HG03175 (cell line): ENCODE results near the gene NIBAN1.
A peak's percentile ranks its signal among the peaks of the same experiment; 100 is the strongest.
"Not testable (repeated sequence)": the region's sequence is repeated elsewhere in the genome, so short reads cannot be mapped to it uniquely, and the experiment has no call there.

ENCODE experiments used
- ATAC-seq: cut with Tn5 transposase; IDR thresholded peaks from one replicate; pipeline ENCODE4 v1.9.1; 2021; ENCODE audit warnings: mild to moderate bottlenecking, moderate library complexity; ENCODE audit not compliant: unreplicated experiment

Gene NIBAN1

DNA sequence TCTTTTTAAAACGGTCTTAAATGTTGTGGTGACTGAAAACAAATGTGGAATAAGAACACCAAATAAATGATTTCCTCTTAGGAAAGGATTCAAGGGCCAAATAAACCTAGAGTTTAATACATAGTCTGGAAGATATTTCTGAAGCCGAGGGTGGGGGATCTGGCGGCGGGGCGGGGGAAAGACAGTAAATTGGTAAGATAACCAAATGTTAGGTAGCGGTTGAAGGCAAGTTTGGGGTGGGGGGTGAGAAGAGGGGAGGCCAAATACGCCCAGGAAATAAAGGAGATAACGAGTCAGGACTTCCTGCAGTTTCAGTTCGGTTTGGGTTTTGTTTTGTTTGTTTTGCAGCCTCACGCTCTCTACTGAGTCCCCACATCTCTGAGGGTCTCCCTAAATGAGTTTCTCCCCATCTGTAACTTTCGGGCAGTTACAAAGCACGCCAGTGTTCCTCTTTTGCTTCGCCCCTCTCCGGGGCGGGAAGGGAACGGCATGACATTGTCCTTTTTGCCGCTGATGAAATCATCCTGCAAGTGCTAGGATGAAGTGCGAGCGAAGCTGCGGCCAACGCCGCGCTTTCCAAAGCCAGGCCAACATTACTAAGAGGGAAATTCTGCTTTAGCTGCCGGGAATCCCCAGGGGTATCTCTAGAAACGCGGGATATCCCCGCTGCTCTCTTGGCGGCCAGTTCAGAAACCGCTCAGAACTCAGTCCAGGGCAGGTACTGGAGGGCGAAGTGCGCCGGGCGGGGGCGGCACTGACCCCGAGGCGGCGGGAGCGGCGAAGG, 844 bp downstream of the NIBAN1 start:
- ATAC-seq: peak; percentile 50

GRCh38 chr1:184972315-184973055, 1.8 kb downstream of the NIBAN1 start:
- ATAC-seq: no peak

DNA sequence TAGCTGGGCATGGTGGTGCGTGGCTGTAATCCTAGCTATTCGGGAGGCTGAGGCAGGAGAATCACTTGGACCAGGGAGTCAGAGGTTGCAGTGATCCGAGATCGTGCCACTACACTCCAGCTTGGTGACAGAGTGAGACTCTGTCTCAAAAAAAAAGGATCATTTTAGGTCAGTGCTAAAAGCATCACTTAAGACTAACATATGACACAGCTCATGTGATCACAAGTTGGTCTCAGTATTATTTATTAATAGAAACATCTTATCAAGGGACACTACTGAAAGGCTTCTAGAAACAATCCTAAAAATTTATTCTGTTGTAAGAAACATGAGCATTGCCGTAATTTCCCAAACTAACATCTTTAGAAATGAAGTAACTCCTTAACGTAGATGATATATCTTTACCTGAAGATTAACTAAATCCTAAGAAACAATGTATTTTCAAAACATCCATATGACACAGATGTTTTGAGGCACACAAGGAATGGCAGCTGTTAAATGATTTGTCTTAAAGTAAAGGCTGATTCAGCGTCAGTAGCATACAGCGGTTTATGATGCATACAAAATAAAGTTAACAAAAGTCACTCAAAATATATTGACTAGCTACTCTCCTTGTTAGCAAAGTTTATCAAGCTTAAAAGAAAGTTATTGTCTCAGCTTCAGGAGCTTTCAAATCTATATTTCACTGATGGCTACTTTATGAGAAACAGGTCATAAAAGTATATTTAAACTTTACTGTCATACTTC, 2.6 kb downstream of the NIBAN1 start:
- no peak for ATAC-seq

DNA sequence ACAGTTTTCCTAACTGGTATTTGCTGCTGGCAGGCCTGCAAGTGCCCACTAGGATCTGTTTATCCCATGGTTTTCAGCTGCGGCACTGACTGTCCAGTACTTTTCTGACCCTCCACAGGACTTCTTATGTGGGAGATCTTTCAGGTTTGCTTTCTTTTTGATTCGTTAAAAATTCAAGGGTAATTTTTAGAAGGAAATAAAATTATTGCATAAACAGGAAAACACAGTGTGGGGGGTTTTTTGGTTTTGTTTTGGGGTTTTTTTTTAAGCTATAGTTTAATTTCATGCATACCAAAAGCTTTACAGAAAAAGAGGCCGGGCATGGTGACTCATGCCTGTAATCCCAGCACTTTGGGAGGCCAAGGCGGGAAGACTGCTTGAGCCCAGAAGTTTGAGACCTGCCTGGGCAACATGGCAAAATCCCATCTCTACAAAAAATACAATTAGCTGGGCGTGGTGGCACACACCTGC, 3.6 kb downstream of the NIBAN1 start:
- ATAC-seq: no peak

- no peak for ATAC-seq
Observed at GRCh38 chr1:184966989-184967388, 7.3 kb downstream of the NIBAN1 start.

- no peak for ATAC-seq
Observed at GRCh38 chr1:184965944-184966860, 8.1 kb downstream of the NIBAN1 start.

DNA sequence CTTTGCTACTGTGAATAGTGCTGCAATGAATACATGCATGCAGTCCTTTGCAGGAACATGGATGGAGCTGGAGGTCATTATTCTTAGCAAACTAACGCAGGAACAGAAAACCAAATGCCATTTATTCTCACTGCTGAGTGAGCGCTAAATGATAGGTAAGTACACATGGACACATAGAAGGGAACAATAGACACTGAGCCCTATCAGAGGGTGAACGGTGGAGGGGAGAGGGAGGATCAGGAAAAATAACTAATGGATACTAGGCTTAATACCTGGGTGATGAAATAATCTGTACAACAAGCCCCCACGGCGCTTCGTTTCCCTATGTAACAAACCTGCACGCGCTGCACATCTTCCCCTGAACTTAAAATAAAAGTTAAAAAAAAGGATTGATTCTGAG, 8.9 kb downstream of the NIBAN1 start:
- ATAC-seq: no peak

DNA sequence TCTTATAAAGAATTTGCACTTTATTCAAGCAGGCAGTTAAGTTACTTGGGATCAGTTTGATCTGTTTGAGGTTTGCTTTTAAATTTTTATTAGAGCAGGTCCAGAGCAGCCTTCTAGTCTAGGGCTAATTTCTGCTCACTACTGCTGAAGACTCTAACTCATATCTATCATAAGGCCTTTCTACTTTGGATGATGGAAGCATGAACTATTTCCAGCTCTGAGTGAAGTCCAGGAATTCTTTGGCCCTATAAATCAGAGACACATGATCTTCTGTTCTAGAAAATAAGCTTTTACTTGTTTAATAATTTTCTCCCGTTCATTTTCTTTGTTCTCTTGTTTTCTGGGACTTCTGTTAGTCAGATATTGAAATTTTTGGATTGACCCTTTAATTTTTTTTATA, 14.7 kb downstream of the NIBAN1 start:
- ATAC-seq: no peak

- ATAC-seq: no peak
Observed at GRCh38 chr1:184958554-184959353, 15.6 kb downstream of the NIBAN1 start.

GRCh38 chr1:184957901-184958300, 16.4 kb downstream of the NIBAN1 start:
- not testable (repeated sequence) for ATAC-seq

DNA sequence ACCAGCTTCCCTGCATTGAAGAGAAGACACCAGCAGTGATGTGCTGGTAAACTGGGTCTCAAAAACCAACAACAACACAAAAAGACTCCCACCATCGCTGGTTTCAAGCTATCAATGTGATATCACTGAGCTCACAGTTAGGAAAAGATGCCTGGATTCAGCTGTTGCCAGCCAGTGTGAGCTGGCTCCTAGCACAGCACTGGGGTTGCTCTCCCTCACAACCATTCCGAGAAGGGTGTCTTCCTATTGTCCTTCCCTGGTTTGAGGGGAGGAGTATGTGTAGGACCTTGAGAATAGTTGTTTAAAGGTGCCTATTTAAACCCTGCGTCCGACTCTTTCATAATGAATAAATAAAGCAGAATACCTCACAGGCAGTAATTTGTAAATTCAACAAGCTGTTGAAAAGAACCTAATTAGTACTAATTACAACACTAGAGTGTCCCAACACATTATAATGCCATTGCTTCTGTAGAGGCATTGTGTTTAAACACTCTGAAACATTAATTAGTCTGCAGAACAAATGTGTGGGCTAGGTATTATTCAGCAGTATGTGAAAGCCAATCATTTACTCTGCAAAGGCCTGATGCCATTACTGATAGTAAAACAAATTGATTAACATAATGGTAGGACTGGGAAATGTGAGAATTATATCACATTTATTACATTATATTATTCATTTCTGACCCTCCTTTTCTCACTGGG, 17.2 kb downstream of the NIBAN1 start:
- no peak for ATAC-seq

- no peak for ATAC-seq
Observed at GRCh38 chr1:184954232-184954995, 19.9 kb downstream of the NIBAN1 start.

DNA sequence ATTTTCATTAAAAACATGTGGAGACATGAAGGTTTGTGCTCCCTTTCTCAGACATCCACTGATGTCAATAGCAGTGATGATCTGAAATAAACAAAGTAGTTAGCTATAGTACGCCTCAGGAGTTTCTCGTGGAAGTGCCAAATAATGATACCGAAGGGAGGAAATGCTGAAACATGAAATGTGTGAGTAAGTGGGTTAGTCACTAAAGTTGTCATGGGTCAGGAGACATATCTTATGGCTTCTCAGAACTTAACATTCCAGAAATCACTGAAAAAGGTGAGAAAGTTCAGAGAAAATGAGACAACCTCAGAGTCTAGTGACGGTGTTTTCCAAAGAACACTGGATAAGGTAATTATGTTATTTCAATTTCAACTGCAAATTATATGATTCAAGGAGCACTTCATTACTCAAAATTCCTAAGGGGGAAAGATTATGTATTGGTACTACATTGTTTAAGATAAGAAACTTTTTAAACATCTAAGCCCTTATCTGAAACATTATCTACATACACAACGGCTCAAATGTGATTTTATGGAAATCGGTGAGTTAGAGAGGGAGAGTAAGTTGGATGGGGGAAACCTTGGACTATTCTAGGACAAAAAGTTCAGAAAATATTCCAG, 20.6 kb downstream of the NIBAN1 start:
- no peak for ATAC-seq

DNA sequence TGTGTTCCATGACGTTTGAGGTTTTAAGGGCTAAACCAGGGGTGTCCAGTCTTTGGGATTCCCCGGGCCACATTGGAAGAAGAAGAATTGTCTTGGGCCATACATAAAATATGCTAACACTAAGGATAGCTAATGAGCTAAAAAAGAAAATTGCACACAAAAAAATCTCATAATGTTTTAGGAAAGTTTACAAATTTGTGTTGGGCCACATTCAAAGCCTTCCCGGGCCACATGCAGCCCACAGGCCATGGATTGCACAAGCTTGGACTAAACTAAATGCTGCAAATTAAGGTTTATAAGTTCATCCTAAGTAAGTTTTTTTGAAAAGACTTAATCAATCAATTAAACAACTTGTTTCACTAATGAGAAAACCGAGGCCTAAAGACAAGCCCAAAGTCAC, 21.9 kb downstream of the NIBAN1 start:
- ATAC-seq: no peak

DNA sequence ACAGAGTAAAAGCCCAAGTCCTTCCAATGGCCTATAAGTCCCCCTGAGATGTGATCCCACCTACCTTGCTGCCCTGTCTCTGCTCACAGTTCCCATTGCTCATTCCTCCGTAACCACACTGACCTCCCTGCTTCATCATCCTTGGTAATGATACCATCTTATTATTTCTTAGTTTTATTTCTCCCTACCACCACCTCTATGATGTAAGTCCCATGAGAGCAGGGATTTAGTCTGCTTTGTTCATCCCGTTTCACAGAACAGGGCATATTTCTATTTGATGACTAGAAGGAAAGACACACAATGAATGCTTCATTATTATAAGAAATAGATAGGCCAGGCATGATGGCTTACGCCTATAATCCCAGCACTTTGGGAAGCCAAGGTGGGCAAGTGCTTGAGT, 22.5 kb downstream of the NIBAN1 start:
- ATAC-seq: no peak

DNA sequence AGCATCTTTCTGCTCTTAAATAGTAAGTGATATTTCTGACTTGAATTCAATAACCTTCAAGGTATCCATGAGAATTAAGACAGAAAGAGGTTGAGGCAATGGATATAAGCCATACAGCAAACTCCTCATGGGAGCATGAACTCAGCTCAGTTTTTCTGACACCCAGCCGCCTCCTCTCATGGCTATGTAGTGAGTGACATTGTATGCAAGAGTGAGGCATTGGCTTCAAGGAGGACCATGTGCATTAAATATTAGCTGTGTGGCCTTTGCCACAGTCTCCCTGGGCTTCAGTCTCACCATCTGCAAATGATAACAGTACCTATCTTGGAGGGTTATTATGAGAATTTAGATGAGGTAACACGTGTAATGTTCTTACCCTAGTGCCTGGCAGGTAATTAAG, 23.4 kb downstream of the NIBAN1 start:
- no peak for ATAC-seq

GRCh38 chr1:184950227-184950626, 24.1 kb downstream of the NIBAN1 start:
- ATAC-seq: no peak
